ENCODE measurements around the gene DCTN3.

Gene DCTN3

DNA sequence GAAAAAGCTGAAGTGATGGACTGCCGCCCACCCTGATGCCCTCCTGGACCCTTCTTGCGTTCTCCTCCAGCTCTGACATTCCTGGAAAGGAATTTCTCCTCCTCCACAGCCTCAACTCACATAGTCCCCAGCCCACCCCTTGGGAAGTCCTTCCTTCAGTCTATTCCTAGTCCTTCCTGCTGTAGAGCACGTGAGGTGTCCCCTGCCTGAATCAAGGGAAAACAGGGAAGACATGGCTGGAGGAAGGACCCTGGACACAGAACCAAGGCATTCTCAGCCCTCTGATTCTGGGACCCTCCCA, 4.8 kb upstream of the DCTN3 start:
- H3K27ac ChIP-seq (replicated peaks): no peak overlapping the region
- TF ChIP-seq REST (IDR thresholded peaks at IDR 0.05; ENCODE audit: insufficient replicate concordance, low read depth): no peak
- TF ChIP-seq SPI1 (IDR thresholded peaks at IDR 0.05; ENCODE audit: borderline replicate concordance, low read depth): no peak
- no peak for TF ChIP-seq POLR2AphosphoS5 (IDR thresholded peaks at IDR 0.05; ENCODE audit: low read depth)
- TF ChIP-seq, protein P1, sequence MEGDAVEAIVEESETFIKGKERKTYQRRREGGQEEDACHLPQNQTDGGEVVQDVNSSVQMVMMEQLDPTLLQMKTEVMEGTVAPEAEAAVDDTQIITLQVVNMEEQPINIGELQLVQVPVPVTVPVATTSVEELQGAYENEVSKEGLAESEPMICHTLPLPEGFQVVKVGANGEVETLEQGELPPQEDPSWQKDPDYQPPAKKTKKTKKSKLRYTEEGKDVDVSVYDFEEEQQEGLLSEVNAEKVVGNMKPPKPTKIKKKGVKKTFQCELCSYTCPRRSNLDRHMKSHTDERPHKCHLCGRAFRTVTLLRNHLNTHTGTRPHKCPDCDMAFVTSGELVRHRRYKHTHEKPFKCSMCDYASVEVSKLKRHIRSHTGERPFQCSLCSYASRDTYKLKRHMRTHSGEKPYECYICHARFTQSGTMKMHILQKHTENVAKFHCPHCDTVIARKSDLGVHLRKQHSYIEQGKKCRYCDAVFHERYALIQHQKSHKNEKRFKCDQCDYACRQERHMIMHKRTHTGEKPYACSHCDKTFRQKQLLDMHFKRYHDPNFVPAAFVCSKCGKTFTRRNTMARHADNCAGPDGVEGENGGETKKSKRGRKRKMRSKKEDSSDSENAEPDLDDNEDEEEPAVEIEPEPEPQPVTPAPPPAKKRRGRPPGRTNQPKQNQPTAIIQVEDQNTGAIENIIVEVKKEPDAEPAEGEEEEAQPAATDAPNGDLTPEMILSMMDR (IDR thresholded peaks at IDR 0.05; ENCODE audit: insufficient read depth, low read length): no peak
- H3K27me3 ChIP-seq (ENCODE audit: insufficient read depth, poor library complexity, severe bottlenecking): peaks cover 68% of the 10 kb centered on the region
- H3K4me3 ChIP-seq (replicated peaks; ENCODE audit: insufficient read depth, low read length): no peak overlapping the region
- no peak for DNase-seq (ENCODE audit: low read depth in 1 of 2, low spot score in 1 of 2)

DNA sequence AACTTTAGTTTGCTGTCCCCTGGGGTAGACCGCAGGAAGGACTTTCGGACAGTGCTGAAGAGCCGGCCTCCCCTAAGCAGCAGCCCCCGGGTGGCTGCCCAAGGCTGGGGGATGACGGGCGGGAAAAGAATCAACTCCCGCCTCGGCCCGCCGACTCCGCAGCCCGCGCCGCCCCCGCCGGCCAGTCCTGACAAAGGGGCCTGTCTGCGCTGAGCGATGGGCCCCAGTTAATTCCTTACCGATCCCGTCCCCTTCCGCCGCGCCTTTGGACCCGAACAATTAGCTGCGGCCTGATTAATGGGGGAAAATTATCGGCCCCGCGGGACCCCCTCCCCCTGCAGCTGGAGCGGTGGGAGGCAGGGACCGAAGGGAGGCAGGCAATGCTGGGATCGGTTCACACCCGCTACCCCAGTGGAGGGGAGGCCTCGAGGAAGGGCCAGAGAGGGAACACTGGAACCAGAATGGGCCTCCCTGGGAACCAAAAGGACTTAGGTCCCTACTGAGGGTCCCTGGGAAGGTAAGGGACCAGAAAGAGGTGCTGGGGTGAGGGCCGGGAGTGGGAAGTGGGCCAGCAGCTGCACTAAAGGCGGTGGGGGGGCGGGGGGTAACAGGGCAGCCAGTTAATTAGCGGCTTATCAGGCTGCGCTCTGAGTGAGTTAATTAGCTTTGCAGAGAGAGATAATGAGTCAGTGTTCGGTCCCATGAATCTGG, 4.3 kb upstream of the DCTN3 start:
- Histone ChIP-seq H3K27ac (replicated peaks) (no peak overlapping the region), H3K27me3 (ENCODE audit: insufficient read depth, poor library complexity, severe bottlenecking) (peaks cover 64% of the 10 kb centered on the region), H3K4me3 (replicated peaks; ENCODE audit: insufficient read depth, low read length) (no peak overlapping the region)
- no peak for DNase-seq (ENCODE audit: low read depth in 1 of 2, low spot score in 1 of 2)
- TF ChIP-seq, protein P1 (IDR thresholded peaks at IDR 0.05; ENCODE audit: insufficient read depth, low read length): no peak
- TF ChIP-seq GABPA (IDR thresholded peaks at IDR 0.05; ENCODE audit: low read depth) (no peak), POLR2AphosphoS5 (IDR thresholded peaks at IDR 0.05; ENCODE audit: low read depth) (no peak), SPI1 (IDR thresholded peaks at IDR 0.05; ENCODE audit: borderline replicate concordance, low read depth) (no peak), REST (IDR thresholded peaks at IDR 0.05; ENCODE audit: insufficient replicate concordance, low read depth) (no peak)

- Histone ChIP-seq H3K4me3 (replicated peaks; ENCODE audit: insufficient read depth, low read length) (no peak overlapping the region), H3K27ac (replicated peaks) (no peak overlapping the region), H3K27me3 (ENCODE audit: insufficient read depth, poor library complexity, severe bottlenecking) (peaks cover 58% of the 10 kb centered on the region)
- no peak for TF ChIP-seq SPI1 (IDR thresholded peaks at IDR 0.05; ENCODE audit: borderline replicate concordance, low read depth)
- no peak for TF ChIP-seq GABPA (IDR thresholded peaks at IDR 0.05; ENCODE audit: low read depth)
- no peak for TF ChIP-seq POLR2AphosphoS5 (IDR thresholded peaks at IDR 0.05; ENCODE audit: low read depth)
- TF ChIP-seq, protein P1 (IDR thresholded peaks at IDR 0.05; ENCODE audit: insufficient read depth, low read length): no peak
- TF ChIP-seq REST (IDR thresholded peaks at IDR 0.05; ENCODE audit: insufficient replicate concordance, low read depth): no peak
- no peak for DNase-seq (ENCODE audit: low read depth in 1 of 2, low spot score in 1 of 2)
These were observed 3.3 kb upstream of the DCTN3 start for GRCh38 chr9:34623374-34624235.

All from HL-60 (cell line).